ENCODE results near the gene HES7. TPM values are rescaled to one million over a fixed set of nuclear protein-coding genes. Genes with fewer than 3 reads are reported as not detected.

The HES7 gene
- total RNA-seq, 3 donors from 2014 or later (not counting 1 experiment from before 2014, with no cell fraction given): 0.50 to 0.77 (median 0.61) TPM

GRCh38 chr17:8075574-8076342, 48.1 kb downstream of the HES7 start:
- Mint-ChIP-seq H3K4me1 (peaks cover 16 to 45% of the 10 kb centered on the region in 2 donors), H3K27ac (peak overlapping the region in 1 of 2 donors; percentile 93), H3K36me3 (no peaks in the 10 kb centered on the region), H3K27me3 (ENCODE audit: low read depth in 2 of 2) (peaks cover 40 to 47% of the 10 kb centered on the region in 2 donors), H3K9me3 (no peaks in the 10 kb centered on the region), H3K4me3 (peak overlapping the region; percentile 21)
- Histone ChIP-seq H3K9me3 (ENCODE audit: control insufficient read depth, insufficient read depth, low read length) (no peaks in the 10 kb centered on the region), H3K27ac (ENCODE audit: low read length) (no peak overlapping the region), H3K4me1 (ENCODE audit: control insufficient read depth, insufficient read depth, low read length) (peaks cover 44% of the 10 kb centered on the region), H3K27me3 (ENCODE audit: control insufficient read depth, insufficient read depth, low read length) (peaks cover 37% of the 10 kb centered on the region), H3K4me3 (ENCODE audit: low read length) (no peak overlapping the region), H3K36me3 (ENCODE audit: control insufficient read depth, insufficient read depth, low read length) (no peaks in the 10 kb centered on the region)
- ATAC-seq (no peak), DNase-seq (no peak)
- 95% methylated on average over 13 of the region's 14 CpGs for WGBS (ENCODE audit: insufficient coverage)
- TF ChIP-seq CTCF (IDR thresholded peaks at IDR 0.05): no peak
- intact Hi-C loops (cut with micrococcal nuclease): no loop called here

GRCh38 chr17:8075081-8075480, 48.8 kb downstream of the HES7 start:
- H3K4me1 Mint-ChIP-seq: peaks cover 16 to 41% of the 10 kb centered on the region in 2 donors
- peak overlapping the region in 1 of 2 donors; percentile 93 for H3K27ac Mint-ChIP-seq
- Histone ChIP-seq H3K4me3 (ENCODE audit: low read length) (no peak overlapping the region), H3K36me3 (ENCODE audit: control insufficient read depth, insufficient read depth, low read length) (no peaks in the 10 kb centered on the region), H3K4me1 (ENCODE audit: control insufficient read depth, insufficient read depth, low read length) (peaks cover 38% of the 10 kb centered on the region), H3K9me3 (ENCODE audit: control insufficient read depth, insufficient read depth, low read length) (no peaks in the 10 kb centered on the region), H3K27me3 (ENCODE audit: control insufficient read depth, insufficient read depth, low read length) (peaks cover 37% of the 10 kb centered on the region), H3K27ac (ENCODE audit: low read length) (no peak overlapping the region)
- intact Hi-C loops (cut with micrococcal nuclease): no loop called here
- H3K9me3 Mint-ChIP-seq: no peaks in the 10 kb centered on the region
- 90% methylated on average over 3 of the region's 3 CpGs for WGBS (ENCODE audit: insufficient coverage)
- H3K36me3 Mint-ChIP-seq: no peaks in the 10 kb centered on the region
- DNase-seq (no peak), ATAC-seq (no peak)
- TF ChIP-seq CTCF (IDR thresholded peaks at IDR 0.05): no peak
- H3K27me3 Mint-ChIP-seq (ENCODE audit: low read depth in 2 of 2): peaks cover 45 to 52% of the 10 kb centered on the region in 2 donors
- peak overlapping the region; percentile 55 for H3K4me3 Mint-ChIP-seq

- Mint-ChIP-seq H3K4me3 (no peak overlapping the region), H3K36me3 (no peaks in the 10 kb centered on the region), H3K27ac (peak overlapping the region in 1 of 2 donors; percentile 93), H3K4me1 (peaks cover 16 to 36% of the 10 kb centered on the region in 2 donors), H3K27me3 (ENCODE audit: low read depth in 2 of 2) (peaks cover 45 to 52% of the 10 kb centered on the region in 2 donors), H3K9me3 (no peaks in the 10 kb centered on the region)
- Histone ChIP-seq H3K27ac (ENCODE audit: low read length) (no peak overlapping the region), H3K9me3 (ENCODE audit: control insufficient read depth, insufficient read depth, low read length) (no peaks in the 10 kb centered on the region), H3K4me1 (ENCODE audit: control insufficient read depth, insufficient read depth, low read length) (peaks cover 37% of the 10 kb centered on the region), H3K4me3 (ENCODE audit: low read length) (no peak overlapping the region), H3K36me3 (ENCODE audit: control insufficient read depth, insufficient read depth, low read length) (no peaks in the 10 kb centered on the region), H3K27me3 (ENCODE audit: control insufficient read depth, insufficient read depth, low read length) (peaks cover 37% of the 10 kb centered on the region)
- ATAC-seq (no peak), DNase-seq (no peak)
- TF ChIP-seq CTCF (IDR thresholded peaks at IDR 0.05): no peak
- 74% methylated on average over 7 of the region's 7 CpGs for WGBS (ENCODE audit: insufficient coverage)
- intact Hi-C loops (cut with micrococcal nuclease): no loop called here
Measured at GRCh38 chr17:8074554-8074953, 49.4 kb downstream of the HES7 start.
